ENCODE measurements around the gene TMTC2.

DNA sequence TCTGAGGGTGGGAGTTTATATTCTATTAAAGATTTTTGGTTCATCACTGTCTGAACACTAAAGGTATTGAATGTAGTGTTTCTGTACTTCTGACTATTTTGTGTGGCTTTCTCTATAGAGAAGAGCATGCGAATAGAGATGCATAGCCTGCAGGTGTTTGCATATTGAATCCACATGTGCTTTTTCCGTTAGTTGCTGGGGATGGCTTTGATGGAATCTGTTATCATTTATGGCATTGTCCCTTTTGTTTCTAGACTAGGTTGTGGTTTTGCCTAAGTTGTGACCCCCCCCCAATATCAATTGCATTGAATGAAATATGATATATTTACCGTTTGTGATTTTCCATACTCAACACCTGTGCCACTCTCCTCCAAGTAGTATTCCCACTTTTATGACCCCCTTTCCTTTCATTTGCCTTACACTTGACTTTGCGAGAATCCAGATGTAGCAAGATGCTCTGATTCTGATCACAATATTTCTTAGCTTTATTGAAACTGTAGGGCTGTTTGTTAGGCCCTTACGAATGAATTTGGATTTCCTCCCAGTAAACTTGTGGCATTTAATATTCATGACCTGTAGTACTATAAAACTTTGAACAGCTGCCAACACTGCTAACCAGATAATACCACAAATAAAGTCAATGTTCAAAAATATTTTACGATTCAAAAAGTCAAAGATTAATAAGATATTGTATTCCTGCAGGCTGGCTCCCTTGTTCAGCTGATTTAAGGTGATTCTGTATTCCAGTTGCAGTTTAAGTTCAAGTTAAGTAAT, 176.4 kb downstream of the TMTC2 start:
- TF ChIP-seq, protein P1, sequence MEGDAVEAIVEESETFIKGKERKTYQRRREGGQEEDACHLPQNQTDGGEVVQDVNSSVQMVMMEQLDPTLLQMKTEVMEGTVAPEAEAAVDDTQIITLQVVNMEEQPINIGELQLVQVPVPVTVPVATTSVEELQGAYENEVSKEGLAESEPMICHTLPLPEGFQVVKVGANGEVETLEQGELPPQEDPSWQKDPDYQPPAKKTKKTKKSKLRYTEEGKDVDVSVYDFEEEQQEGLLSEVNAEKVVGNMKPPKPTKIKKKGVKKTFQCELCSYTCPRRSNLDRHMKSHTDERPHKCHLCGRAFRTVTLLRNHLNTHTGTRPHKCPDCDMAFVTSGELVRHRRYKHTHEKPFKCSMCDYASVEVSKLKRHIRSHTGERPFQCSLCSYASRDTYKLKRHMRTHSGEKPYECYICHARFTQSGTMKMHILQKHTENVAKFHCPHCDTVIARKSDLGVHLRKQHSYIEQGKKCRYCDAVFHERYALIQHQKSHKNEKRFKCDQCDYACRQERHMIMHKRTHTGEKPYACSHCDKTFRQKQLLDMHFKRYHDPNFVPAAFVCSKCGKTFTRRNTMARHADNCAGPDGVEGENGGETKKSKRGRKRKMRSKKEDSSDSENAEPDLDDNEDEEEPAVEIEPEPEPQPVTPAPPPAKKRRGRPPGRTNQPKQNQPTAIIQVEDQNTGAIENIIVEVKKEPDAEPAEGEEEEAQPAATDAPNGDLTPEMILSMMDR (IDR thresholded peaks at IDR 0.05 in 2 of 3, conservative IDR thresholded peaks at IDR 0.05 in 1 of 3; ENCODE audit: control insufficient read depth in 2 of 3, extremely low read depth in 1 of 3, insufficient read depth in 1 of 3, low read depth in 3 of 3, low read length in 3 of 3): no peak
- TF ChIP-seq NFYB (IDR thresholded peaks at IDR 0.05; ENCODE audit: insufficient read depth, low read depth, low read length) (no peak), EZH2 (IDR thresholded peaks at IDR 0.05; ENCODE audit: borderline replicate concordance, control insufficient read depth, low read depth, low read length) (no peak), CEBPB (IDR thresholded peaks at IDR 0.05; ENCODE audit: borderline replicate concordance in 1 of 2, low read depth in 2 of 2, low read length in 2 of 2) (no peak), CBX5 (IDR thresholded peaks at IDR 0.05; ENCODE audit: low read depth) (no peak), KDM1A (IDR thresholded peaks at IDR 0.05; ENCODE audit: borderline replicate concordance) (no peak), POLR2A (IDR thresholded peaks at IDR 0.05; ENCODE audit: low read depth, low read length) (no peak), SREBF2 (IDR thresholded peaks at IDR 0.05; ENCODE audit: low read length) (no peak), POLR2AphosphoS5 (IDR thresholded peaks at IDR 0.05; ENCODE audit: low read length) (no peak), TAF1 (IDR thresholded peaks at IDR 0.05; ENCODE audit: borderline replicate concordance, low read depth, low read length) (no peak), HDGF (IDR thresholded peaks at IDR 0.05) (no peak)
- TF ChIP-seq, protein P2, sequence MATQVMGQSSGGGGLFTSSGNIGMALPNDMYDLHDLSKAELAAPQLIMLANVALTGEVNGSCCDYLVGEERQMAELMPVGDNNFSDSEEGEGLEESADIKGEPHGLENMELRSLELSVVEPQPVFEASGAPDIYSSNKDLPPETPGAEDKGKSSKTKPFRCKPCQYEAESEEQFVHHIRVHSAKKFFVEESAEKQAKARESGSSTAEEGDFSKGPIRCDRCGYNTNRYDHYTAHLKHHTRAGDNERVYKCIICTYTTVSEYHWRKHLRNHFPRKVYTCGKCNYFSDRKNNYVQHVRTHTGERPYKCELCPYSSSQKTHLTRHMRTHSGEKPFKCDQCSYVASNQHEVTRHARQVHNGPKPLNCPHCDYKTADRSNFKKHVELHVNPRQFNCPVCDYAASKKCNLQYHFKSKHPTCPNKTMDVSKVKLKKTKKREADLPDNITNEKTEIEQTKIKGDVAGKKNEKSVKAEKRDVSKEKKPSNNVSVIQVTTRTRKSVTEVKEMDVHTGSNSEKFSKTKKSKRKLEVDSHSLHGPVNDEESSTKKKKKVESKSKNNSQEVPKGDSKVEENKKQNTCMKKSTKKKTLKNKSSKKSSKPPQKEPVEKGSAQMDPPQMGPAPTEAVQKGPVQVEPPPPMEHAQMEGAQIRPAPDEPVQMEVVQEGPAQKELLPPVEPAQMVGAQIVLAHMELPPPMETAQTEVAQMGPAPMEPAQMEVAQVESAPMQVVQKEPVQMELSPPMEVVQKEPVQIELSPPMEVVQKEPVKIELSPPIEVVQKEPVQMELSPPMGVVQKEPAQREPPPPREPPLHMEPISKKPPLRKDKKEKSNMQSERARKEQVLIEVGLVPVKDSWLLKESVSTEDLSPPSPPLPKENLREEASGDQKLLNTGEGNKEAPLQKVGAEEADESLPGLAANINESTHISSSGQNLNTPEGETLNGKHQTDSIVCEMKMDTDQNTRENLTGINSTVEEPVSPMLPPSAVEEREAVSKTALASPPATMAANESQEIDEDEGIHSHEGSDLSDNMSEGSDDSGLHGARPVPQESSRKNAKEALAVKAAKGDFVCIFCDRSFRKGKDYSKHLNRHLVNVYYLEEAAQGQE (IDR thresholded peaks at IDR 0.05; ENCODE audit: low read depth, low read length): no peak
- TF ChIP-seq, protein P3, sequence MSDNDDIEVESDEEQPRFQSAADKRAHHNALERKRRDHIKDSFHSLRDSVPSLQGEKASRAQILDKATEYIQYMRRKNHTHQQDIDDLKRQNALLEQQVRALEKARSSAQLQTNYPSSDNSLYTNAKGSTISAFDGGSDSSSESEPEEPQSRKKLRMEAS (IDR thresholded peaks at IDR 0.05; ENCODE audit: low read depth, low read length): no peak

Data from GM12878 (cell line).